Activated B cell treated with CpG ODN at 0.5 μM for 24 hours (primary cell): ENCODE results near the gene RAPGEF4. TPM values are rescaled to one million over a fixed set of nuclear protein-coding genes. Genes with fewer than 3 reads are reported as not detected.

Source experiments
- ATAC-seq: fragments of 200-7000 bp; cut with Tn5 transposase; one replicate; pipeline ENCODE4 v1.10.0; 2021; ENCODE audit warnings: low read depth, mild to moderate bottlenecking, moderate library complexity
- CTCF ChIA-PET: fragments of 350-600 bp; sonication (Branson Sonifier 250); formaldehyde crosslinking; loops from one replicate; lab custom pipeline; 2021; ENCODE audit warnings: antibody characterized with exemption; lab: Charles Lee
- POLR2A ChIA-PET: fragments of 350-600 bp; sonication (Branson Sonifier 250); formaldehyde crosslinking; loops from one replicate; lab custom pipeline; 2021; ENCODE audit warnings: antibody characterized with exemption; lab: Charles Lee
- DNase-seq: peaks from one replicate; pipeline ENCODE4 v3.0.0; 2022
- H3K27ac Mint-ChIP-seq: one replicate; pipeline ENCODE4 v1.8.0; 2020; ENCODE audit warnings: mixed read lengths
- H3K27me3 Mint-ChIP-seq: one replicate; pipeline ENCODE4 v1.8.0; 2021; ENCODE audit warnings: mixed read lengths
- H3K36me3 Mint-ChIP-seq: one replicate; pipeline ENCODE4 v1.8.0; 2021; ENCODE audit warnings: low read depth, mixed read lengths
- H3K4me1 Mint-ChIP-seq: one replicate; pipeline ENCODE4 v1.8.0; 2021; ENCODE audit warnings: mixed read lengths
- H3K4me3 Mint-ChIP-seq: one replicate; pipeline ENCODE4 v1.8.0; 2020; ENCODE audit warnings: mild to moderate bottlenecking, mixed read lengths
- H3K9me3 Mint-ChIP-seq: one replicate; pipeline ENCODE4 v1.8.0; 2020; ENCODE audit warnings: mixed read lengths
- intact Hi-C: fragments of 100-400 bp; cut with micrococcal nuclease; formaldehyde crosslinking; loops from one replicate; pipeline ENCODE4 v1.15.1; 2024
- total RNA-seq: library from RNA; stranded (reverse); gene quantifications from 2 replicates; pipeline ENCODE4 v1.2.3, GENCODE V29; 2022
- TF ChIP-seq, protein P1 (sequence below): fragments of 200-600 bp; IDR thresholded peaks from one replicate; pipeline ENCODE4 v1.8.0; 2022; ENCODE audit warnings: antibody characterized with exemption, mild to moderate bottlenecking

The RAPGEF4 gene
- total RNA-seq, 1 donor from 2014 or later: not detected

DNA sequence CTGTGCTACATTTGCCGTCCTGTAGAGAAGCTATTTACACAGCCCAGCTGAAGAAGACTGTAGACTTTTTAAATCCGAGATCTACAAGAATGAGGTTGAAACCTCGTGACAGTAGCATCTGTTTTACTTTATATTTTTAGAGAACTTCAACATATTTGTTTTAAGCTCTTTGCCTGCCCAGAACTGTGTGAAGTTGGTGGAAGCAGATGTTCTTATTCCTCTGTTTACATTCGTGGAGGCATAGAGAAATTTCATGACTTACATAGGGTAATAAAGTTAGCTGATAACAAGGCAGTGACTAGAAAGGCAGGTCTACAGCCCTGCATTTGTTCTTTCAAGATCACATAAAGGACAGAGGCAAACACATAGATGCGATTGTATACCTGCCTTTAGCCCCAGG lies 293.0 kb downstream of the RAPGEF4 start:
- no peaks in the 10 kb centered on the region for H3K9me3 Mint-ChIP-seq
- H3K36me3 Mint-ChIP-seq: no peaks in the 10 kb centered on the region
- H3K27me3 Mint-ChIP-seq: peaks cover 8% of the 10 kb centered on the region
- ChIA-PET CTCF (interaction anchor here (0.8 to 9.8 kb wide), 9 partner anchors 11 to 1314 kb away, joined by 3 to 188 read pairs (median 5); no protein-coding TSS in a partner anchor), POLR2A (no interaction called here)
- DNase-seq (no peak), ATAC-seq (no peak)
- no peak overlapping the region for H3K4me3 Mint-ChIP-seq
- no peak overlapping the region for H3K27ac Mint-ChIP-seq
- TF ChIP-seq, protein P1, sequence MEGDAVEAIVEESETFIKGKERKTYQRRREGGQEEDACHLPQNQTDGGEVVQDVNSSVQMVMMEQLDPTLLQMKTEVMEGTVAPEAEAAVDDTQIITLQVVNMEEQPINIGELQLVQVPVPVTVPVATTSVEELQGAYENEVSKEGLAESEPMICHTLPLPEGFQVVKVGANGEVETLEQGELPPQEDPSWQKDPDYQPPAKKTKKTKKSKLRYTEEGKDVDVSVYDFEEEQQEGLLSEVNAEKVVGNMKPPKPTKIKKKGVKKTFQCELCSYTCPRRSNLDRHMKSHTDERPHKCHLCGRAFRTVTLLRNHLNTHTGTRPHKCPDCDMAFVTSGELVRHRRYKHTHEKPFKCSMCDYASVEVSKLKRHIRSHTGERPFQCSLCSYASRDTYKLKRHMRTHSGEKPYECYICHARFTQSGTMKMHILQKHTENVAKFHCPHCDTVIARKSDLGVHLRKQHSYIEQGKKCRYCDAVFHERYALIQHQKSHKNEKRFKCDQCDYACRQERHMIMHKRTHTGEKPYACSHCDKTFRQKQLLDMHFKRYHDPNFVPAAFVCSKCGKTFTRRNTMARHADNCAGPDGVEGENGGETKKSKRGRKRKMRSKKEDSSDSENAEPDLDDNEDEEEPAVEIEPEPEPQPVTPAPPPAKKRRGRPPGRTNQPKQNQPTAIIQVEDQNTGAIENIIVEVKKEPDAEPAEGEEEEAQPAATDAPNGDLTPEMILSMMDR: no peak
- H3K4me1 Mint-ChIP-seq: peaks cover 4% of the 10 kb centered on the region
- intact Hi-C loops: no loop called here

GRCh38 chr2:173030561-173031490 lies 295.2 kb downstream of the RAPGEF4 start:
- H3K4me1 Mint-ChIP-seq: peaks cover 4% of the 10 kb centered on the region
- no peaks in the 10 kb centered on the region for H3K9me3 Mint-ChIP-seq
- POLR2A ChIA-PET: no interaction called here
- peaks cover 6% of the 10 kb centered on the region for H3K27me3 Mint-ChIP-seq
- H3K27ac Mint-ChIP-seq: no peak overlapping the region
- CTCF ChIA-PET: interaction anchor here (1.2 to 9.8 kb wide), 2 partner anchors 12 to 178 kb away, joined by 4 to 188 read pairs; no protein-coding TSS in a partner anchor
- intact Hi-C loops: no loop called here
- no peaks in the 10 kb centered on the region for H3K36me3 Mint-ChIP-seq
- DNase-seq: no peak
- ATAC-seq: no peak
- no peak overlapping the region for H3K4me3 Mint-ChIP-seq
- TF ChIP-seq, protein P1: no peak

- H3K4me3 Mint-ChIP-seq: no peak overlapping the region
- ChIA-PET CTCF (interaction anchor here (1.2 to 9.8 kb wide), 2 partner anchors 13 to 177 kb away, joined by 4 to 188 read pairs; no protein-coding TSS in a partner anchor), POLR2A (no interaction called here)
- peaks cover 6% of the 10 kb centered on the region for H3K27me3 Mint-ChIP-seq
- H3K4me1 Mint-ChIP-seq: peaks cover 4% of the 10 kb centered on the region
- no peaks in the 10 kb centered on the region for H3K36me3 Mint-ChIP-seq
- DNase-seq (no peak), ATAC-seq (no peak)
- TF ChIP-seq, protein P1: no peak
- intact Hi-C loops: no loop called here
- no peaks in the 10 kb centered on the region for H3K9me3 Mint-ChIP-seq
- H3K27ac Mint-ChIP-seq: no peak overlapping the region
These were observed 296.4 kb downstream of the RAPGEF4 start for GRCh38 chr2:173032032-173032431.

- Mint-ChIP-seq H3K36me3 (no peaks in the 10 kb centered on the region), H3K4me3 (no peak overlapping the region), H3K27me3 (peaks cover 6% of the 10 kb centered on the region), H3K9me3 (no peaks in the 10 kb centered on the region), H3K4me1 (no peaks in the 10 kb centered on the region), H3K27ac (no peak overlapping the region)
- ATAC-seq (no peak), DNase-seq (no peak)
- TF ChIP-seq, protein P1: no peak
- CTCF ChIA-PET: no interaction called here
- intact Hi-C loops: no loop called here
- POLR2A ChIA-PET: no interaction called here
These were observed 297.4 kb downstream of the RAPGEF4 start for GRCh38 chr2:173033084-173033483.

DNA sequence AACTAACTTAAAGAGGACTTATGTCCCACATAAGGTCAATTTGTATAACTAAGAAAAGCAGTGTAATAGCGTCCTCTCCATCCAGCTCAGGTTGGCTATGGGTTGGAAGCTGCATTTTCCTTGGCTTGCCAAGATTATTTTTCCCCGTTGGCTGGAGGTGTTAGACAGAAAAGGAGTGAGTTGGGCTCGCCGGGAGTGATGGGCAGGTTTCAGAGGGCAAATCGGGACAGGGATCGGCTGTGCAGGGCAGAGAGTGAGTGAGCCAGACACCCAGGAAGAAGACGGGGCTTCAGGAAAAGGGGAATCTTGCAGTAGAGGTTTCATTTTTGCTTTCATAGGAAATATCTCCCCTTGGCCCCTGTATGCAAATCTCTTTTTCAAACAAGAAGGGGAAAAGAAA lies 298.5 kb downstream of the RAPGEF4 start:
- DNase-seq (no peak), ATAC-seq (no peak)
- H3K4me1 Mint-ChIP-seq: no peaks in the 10 kb centered on the region
- intact Hi-C loops: no loop called here
- H3K27ac Mint-ChIP-seq: no peak overlapping the region
- H3K4me3 Mint-ChIP-seq: no peak overlapping the region
- H3K36me3 Mint-ChIP-seq: no peaks in the 10 kb centered on the region
- no peaks in the 10 kb centered on the region for H3K9me3 Mint-ChIP-seq
- TF ChIP-seq, protein P1: no peak
- ChIA-PET CTCF (no interaction called here), POLR2A (no interaction called here)
- peaks cover 6% of the 10 kb centered on the region for H3K27me3 Mint-ChIP-seq
